ENCODE data around the gene COX4I2.

Gene COX4I2

GRCh38 chr20:31603822-31604566, 33.7 kb upstream of the COX4I2 start (continued):
- TF ChIP-seq ZSCAN16 (tag by site-specific recombination; IDR thresholded peaks at IDR 0.05) (no peak), KLF17 (tag by site-specific recombination; IDR thresholded peaks at IDR 0.05) (peak; percentile 79; the same call in 1 of the 2 replicates), HIC1 (tag by site-specific recombination; IDR thresholded peaks at IDR 0.05) (peak; percentile 73), ZSCAN4 (tag by site-specific recombination; IDR thresholded peaks at IDR 0.05) (no peak), ZNF623 (tag by site-specific recombination; IDR thresholded peaks at IDR 0.05) (no peak), TCF7L2 (IDR thresholded peaks at IDR 0.05; ENCODE audit: borderline replicate concordance, low read depth, low read length) (0 out of 2 replicates have a peak, but pooled peaks have one; percentile 3), ZNF521 (tag by site-specific recombination; IDR thresholded peaks at IDR 0.05) (no peak), ZBTB6 (tag by site-specific recombination; IDR thresholded peaks at IDR 0.05) (no peak), ZNF692 (tag by site-specific recombination; IDR thresholded peaks at IDR 0.05) (peak; percentile 56), HOXD13 (CRISPR knock-in tag; IDR thresholded peaks at IDR 0.05; ENCODE audit: borderline replicate concordance) (0 out of 2 replicates have a peak, but pooled peaks have one; percentile 63), PATZ1 (tag by site-specific recombination; IDR thresholded peaks at IDR 0.05) (peak; percentile 93), ZNF664 (tag by site-specific recombination; IDR thresholded peaks at IDR 0.05) (no peak), ZEB2 (tag by site-specific recombination; IDR thresholded peaks at IDR 0.05) (peak; percentile 95), OSR2 (tag by site-specific recombination; IDR thresholded peaks at IDR 0.05) (0 out of 2 replicates have a peak, but pooled peaks have one; percentile 4), ZNF585B (tag by site-specific recombination; IDR thresholded peaks at IDR 0.05) (no peak), ZNF114 (tag by site-specific recombination; IDR thresholded peaks at IDR 0.05) (no peak), ZNF10 (tag by site-specific recombination; IDR thresholded peaks at IDR 0.05) (no peak), ZNF2 (tag by site-specific recombination; IDR thresholded peaks at IDR 0.05) (no peak), ZNF221 (tag by site-specific recombination; IDR thresholded peaks at IDR 0.05; ENCODE audit: borderline replicate concordance) (no peak), ZBTB1 (tag by site-specific recombination; IDR thresholded peaks at IDR 0.05) (0 out of 2 replicates have a peak, but pooled peaks have one; percentile 45), ZNF529 (tag by site-specific recombination; IDR thresholded peaks at IDR 0.05; ENCODE audit: insufficient replicate concordance) (no peak), ZNF571 (tag by site-specific recombination; IDR thresholded peaks at IDR 0.05) (no peak), ZNF133 (tag by site-specific recombination; IDR thresholded peaks at IDR 0.05) (no peak), ZBTB8A (tag by site-specific recombination; IDR thresholded peaks at IDR 0.05) (peak; percentile 8; the same call in 1 of the 2 replicates), ZNF24 (tag by site-specific recombination; IDR thresholded peaks at IDR 0.05) (no peak), ZNF830 (tag by site-specific recombination; IDR thresholded peaks at IDR 0.05; ENCODE audit: low read depth) (no peak), SP7 (tag by site-specific recombination; IDR thresholded peaks at IDR 0.05) (peak; percentile 77), ZNF645 (tag by site-specific recombination; IDR thresholded peaks at IDR 0.05) (no peak), SP3 (tag by site-specific recombination; IDR thresholded peaks at IDR 0.05) (no peak)
